GM20000 (cell line): Measurements from ENCODE around the gene ARHGEF19.
"Not testable (repeated sequence)": the region's sequence is repeated elsewhere in the genome, so short reads cannot be mapped to it uniquely, and the experiment has no call there.

Experiments
- DNase-seq: peaks from one replicate; pipeline ENCODE4 v3.0.0; 2012; ENCODE audit warnings: low spot score
- TF ChIP-seq, protein P1 (sequence below): IDR thresholded peaks from 2 replicates; pipeline ENCODE4 v1.5.1; 2012; ENCODE audit warnings: mild to moderate bottlenecking, control low read depth; ENCODE audit errors: extremely low read depth, missing control alignments

The ARHGEF19 gene

DNA sequence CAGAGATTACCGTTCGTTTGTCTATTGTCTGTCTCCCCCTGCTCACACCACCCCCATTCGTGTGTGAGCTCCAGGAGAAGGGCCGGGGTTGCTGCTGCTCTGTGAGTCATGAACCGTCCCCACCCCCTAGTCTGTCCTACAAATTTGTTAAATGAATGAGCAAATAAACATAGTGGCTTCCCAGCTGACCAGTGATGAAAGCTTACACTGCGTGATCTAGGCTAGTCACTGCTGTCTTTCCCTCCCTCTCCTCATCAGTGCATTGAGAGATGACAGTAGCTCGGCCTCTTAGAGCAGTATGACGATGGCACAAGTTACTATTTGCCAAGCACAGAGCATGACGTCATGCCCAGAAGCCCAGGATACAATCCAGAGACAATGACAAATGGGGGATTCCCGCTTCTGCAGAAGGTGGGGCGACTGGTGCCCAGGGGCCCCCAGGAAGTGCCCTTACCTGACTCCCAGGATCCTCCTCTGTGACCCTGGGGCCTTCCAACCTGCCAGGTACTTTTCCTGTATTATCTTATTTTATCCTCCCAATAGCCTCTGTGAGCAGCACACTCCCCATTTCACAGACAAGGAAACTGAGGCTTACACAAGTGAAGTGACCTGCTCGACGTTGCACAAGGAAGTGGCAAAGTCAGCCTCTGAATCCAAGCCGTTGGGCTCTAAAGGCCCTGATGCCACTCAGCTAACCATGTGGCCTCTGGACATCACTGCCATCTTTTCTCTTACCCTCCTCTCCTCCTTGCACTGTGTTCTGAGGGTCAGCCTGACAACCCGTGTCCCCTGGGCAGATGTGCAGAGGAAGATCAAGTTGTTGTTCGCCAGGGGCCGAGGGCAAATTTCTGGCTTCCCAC lies 48.0 kb downstream of the ARHGEF19 start:
- TF ChIP-seq, protein P1, sequence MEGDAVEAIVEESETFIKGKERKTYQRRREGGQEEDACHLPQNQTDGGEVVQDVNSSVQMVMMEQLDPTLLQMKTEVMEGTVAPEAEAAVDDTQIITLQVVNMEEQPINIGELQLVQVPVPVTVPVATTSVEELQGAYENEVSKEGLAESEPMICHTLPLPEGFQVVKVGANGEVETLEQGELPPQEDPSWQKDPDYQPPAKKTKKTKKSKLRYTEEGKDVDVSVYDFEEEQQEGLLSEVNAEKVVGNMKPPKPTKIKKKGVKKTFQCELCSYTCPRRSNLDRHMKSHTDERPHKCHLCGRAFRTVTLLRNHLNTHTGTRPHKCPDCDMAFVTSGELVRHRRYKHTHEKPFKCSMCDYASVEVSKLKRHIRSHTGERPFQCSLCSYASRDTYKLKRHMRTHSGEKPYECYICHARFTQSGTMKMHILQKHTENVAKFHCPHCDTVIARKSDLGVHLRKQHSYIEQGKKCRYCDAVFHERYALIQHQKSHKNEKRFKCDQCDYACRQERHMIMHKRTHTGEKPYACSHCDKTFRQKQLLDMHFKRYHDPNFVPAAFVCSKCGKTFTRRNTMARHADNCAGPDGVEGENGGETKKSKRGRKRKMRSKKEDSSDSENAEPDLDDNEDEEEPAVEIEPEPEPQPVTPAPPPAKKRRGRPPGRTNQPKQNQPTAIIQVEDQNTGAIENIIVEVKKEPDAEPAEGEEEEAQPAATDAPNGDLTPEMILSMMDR, result no peak
- no peak for DNase-seq

DNA sequence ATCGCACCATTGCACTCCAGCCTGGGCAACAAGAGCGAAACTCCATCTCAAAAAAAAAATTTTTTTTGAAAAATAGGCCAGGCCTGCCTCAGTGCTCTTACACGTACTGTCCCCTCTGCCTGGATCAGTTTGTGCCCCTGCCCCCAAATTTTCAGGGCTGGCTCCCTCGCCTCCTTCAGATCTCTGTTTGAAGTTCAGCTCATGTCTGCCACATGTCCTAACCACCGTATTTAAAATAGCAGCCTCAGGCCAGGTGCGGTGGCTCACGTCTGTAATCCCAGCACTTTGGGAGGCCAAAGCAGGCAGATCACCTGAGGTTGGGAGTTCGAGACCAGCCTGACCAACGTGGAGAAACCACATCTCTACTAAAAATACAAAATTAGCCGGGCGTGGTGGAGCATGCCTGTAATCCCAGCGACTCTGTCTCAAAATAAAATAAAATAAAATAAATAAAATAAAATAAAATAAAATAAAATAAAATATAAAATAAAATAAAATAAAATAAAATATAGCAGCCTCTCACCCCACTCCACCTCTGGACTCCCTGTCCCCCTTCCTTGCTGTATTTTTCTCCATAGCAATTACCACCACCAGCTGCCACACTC lies 48.7 kb downstream of the ARHGEF19 start:
- not testable (repeated sequence) for DNase-seq

DNA sequence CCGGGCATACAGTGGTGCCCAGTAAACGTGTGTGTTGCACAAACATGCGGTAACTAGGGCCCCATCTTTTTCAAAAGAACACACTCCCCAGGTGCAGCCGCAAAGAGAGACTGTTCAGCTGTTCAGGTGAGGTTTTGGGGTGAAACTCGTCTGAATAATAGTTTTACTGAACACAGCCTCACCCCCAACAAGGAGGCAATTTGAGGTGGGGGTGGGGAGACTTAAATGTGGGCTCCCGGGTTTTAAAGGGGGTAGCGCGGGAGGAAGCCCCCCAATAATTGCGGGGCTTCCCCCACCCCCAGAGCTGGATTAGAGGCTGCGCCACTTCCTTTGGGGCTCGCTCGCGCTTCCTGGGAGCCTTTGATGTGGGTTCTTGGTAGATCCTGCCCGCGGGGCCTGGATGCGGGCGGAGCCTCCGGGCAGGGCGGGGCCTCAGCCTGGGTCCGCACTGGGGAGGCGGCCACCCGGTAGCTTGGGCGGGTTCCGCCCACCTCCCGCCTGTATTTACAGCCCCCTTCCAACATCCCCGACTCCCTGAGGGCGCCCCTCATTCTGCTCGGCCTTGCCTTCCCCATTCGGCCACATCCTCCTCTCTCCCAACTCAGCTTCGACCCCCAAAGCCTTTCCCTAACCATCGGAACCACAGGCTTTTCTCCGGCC lies 50.2 kb downstream of the ARHGEF19 start:
- DNase-seq, result no peak
- TF ChIP-seq, protein P1, result no peak

DNA sequence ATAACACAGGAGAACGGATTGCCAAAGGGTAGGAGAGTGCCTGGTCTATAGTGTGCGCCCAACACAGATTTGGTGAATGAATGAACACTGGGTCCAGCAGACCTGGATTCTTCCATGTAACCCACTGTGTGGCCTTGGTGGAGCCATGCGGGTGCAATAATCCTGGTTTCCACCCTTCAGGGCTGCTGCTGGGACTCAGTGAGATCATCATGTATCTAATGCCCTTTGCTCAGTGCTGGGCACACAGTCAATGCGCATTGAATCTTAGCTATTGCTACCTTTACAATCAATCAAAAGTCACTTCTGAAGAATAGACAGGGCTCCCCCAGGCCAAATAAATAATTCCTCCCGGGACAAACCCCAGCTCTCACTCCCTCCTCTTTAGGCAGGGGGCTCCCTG lies 50.7 kb downstream of the ARHGEF19 start:
- DNase-seq, result no peak
- TF ChIP-seq, protein P1, result no peak

DNA sequence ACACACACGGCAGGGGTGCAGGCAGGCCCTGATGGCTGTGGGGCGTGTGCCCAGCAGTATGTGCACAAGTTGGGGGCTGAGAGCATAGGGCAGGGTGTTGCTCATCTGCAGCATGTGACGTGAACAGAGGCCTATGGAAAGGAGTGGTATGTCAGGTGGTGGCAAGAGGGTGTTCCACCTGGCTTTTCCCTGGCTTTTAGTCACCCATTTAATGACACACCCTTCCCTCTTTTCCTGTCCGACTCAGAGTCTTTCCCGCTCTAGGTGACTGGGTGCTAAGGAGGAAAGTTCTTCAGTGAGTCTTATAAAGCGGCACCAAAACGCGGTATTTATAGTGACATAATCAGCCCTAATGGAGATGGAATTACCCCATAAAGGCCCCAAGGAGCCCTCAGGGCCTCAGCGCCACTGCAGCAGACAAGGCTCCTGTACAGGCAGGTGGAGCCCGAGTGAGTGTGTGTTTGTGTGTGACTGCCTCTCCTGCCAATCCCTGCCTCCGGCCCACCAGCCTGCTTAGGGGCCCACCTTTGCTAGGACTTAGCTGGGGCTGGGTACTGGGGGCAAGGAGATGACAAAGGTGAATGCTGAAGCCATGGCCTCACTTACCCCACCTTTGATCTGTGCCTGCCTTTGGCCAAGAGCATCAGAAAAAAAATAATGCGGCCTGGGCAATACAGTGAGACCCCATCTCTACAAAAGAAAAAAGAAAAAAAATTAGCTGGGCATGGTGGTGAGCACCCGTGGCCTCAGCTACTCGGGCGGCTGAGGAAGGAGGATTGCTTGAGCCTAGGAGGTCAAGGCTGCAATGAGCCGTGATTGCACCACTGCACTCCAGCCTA lies 53.2 kb downstream of the ARHGEF19 start:
- TF ChIP-seq, protein P1, result no peak
- DNase-seq, result no peak

DNA sequence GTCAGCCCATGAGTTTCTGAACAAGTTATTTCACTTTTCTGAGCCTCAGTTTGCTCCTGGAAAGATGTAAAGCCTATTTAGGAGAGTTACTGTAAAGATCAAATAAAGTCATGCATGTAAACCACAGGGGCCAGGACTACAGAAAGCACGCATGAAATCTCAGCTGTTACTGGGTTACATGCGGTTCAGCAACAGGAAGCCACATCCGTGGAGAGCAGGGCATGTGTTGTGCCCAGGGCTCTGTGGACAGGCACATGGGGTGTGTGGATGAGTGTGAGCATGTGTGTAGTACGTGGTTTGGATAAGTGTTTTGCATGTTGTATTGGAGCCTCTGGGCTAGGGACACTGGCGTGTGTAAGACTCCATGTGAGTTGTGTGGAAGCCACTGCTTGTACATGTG lies 54.4 kb downstream of the ARHGEF19 start:
- no peak for DNase-seq
- TF ChIP-seq, protein P1, result no peak

DNA sequence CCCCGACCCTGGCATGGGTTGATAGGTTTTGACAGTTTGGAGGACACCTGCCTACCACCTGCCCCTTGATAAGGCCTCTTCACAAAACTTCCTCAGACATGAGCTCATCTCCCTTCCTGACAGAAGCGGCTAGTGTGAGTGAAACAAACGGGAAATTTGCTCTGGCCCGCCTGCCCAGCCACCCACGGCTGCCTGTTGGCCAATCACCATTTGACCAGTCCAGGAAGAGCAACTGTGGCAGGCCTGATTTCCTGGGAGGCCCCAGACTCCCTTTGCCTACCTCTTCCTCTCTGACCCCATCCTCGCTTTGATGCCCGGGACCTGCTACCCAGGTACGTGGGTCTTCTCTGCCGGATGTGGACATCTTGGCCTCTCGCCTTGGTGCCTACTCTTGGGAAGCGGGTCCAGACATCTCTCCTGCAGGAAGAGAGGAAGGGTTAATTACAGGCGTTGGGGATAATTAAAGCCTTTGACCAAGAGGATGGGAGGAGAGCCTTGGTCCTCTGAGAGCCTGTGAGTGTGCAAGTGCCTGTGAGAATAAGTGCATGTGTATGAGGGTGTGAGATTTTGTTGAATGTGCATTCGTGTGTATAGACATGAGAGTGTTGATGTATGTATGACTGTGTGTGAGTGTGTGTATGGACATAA lies 55.5 kb downstream of the ARHGEF19 start:
- TF ChIP-seq, protein P1, result no peak
- no peak for DNase-seq
